Stimulated activated memory B cell treated with anti-CD40 and anti-IgM and Interleukin-4, amounts not matched to agents 10 μg/mL and 1 μg/mL and 100 μg/mL, for 72 hours (primary cell): ENCODE data around the gene SYNE2.
"Not testable (repeated sequence)": the region's sequence is repeated elsewhere in the genome, so short reads cannot be mapped to it uniquely, and the experiment has no call there.

Source experiments
- ATAC-seq: fragments of 150-1000 bp; cut with Tn5 transposase; 2 replicates; pipeline ENCODE4 v1.10.0; 2021
- H3K27ac Mint-ChIP-seq: one replicate; pipeline ENCODE4 v1.8.0; 2022; ENCODE audit warnings: mild to moderate bottlenecking, mixed read lengths
- H3K27me3 Mint-ChIP-seq: one replicate; pipeline ENCODE4 v1.8.0; 2022; ENCODE audit warnings: mixed read lengths
- H3K36me3 Mint-ChIP-seq: one replicate; pipeline ENCODE4 v1.8.0; 2022; ENCODE audit warnings: mixed read lengths
- H3K4me1 Mint-ChIP-seq: one replicate; pipeline ENCODE4 v1.8.0; 2022; ENCODE audit warnings: mixed read lengths
- H3K4me3 Mint-ChIP-seq: one replicate; pipeline ENCODE4 v1.8.0; 2022; ENCODE audit warnings: mild to moderate bottlenecking, moderate library complexity, mixed read lengths
- H3K9me3 Mint-ChIP-seq: one replicate; pipeline ENCODE4 v1.8.0; 2022; ENCODE audit warnings: mixed read lengths

The SYNE2 gene

GRCh38 chr14:64038841-64039542 is 186.2 kb downstream of the SYNE2 start:
- peaks cover 6% of the 10 kb centered on the region for H3K9me3 Mint-ChIP-seq
- H3K27ac Mint-ChIP-seq: peak overlapping the region; percentile 41
- ATAC-seq: no peak
- no peaks in the 10 kb centered on the region for H3K4me1 Mint-ChIP-seq
- H3K36me3 Mint-ChIP-seq: peaks cover 8% of the 10 kb centered on the region
- H3K27me3 Mint-ChIP-seq: no peaks in the 10 kb centered on the region
- no peak overlapping the region for H3K4me3 Mint-ChIP-seq

- ATAC-seq: no peak
- Mint-ChIP-seq H3K9me3 (peaks cover 6% of the 10 kb centered on the region), H3K27me3 (no peaks in the 10 kb centered on the region), H3K27ac (no peak overlapping the region), H3K36me3 (peaks cover 13% of the 10 kb centered on the region), H3K4me3 (no peak overlapping the region), H3K4me1 (no peaks in the 10 kb centered on the region)
These were observed 187.2 kb downstream of the SYNE2 start for GRCh38 chr14:64040044-64040443.

- not testable (repeated sequence) for H3K4me1 Mint-ChIP-seq, H3K9me3 Mint-ChIP-seq, H3K27me3 Mint-ChIP-seq, H3K27ac Mint-ChIP-seq, H3K4me3 Mint-ChIP-seq, ATAC-seq
- H3K36me3 Mint-ChIP-seq: peaks cover 13% of the 10 kb centered on the region
These were observed 190.5 kb downstream of the SYNE2 start for GRCh38 chr14:64043296-64043695.

GRCh38 chr14:64045091-64045490 is 192.3 kb downstream of the SYNE2 start:
- Mint-ChIP-seq H3K27ac (no peak overlapping the region), H3K36me3 (peaks cover 13% of the 10 kb centered on the region)

GRCh38 chr14:64049616-64050381 is 197.0 kb downstream of the SYNE2 start:
- no peak for ATAC-seq

More at GRCh38 chr14:64045091-64045490, 192.3 kb downstream of the SYNE2 start:
- Mint-ChIP-seq H3K9me3 (peaks cover 6% of the 10 kb centered on the region), H3K4me3 (no peak overlapping the region), H3K27me3 (no peaks in the 10 kb centered on the region), H3K4me1 (no peaks in the 10 kb centered on the region)
- no peak for ATAC-seq

GRCh38 chr14:64053694-64054669 is 201.2 kb downstream of the SYNE2 start:
- Mint-ChIP-seq H3K9me3 (no peaks in the 10 kb centered on the region), H3K36me3 (peaks cover 16% of the 10 kb centered on the region), H3K27me3 (no peaks in the 10 kb centered on the region), H3K27ac (no peak overlapping the region), H3K4me3 (no peak overlapping the region), H3K4me1 (no peaks in the 10 kb centered on the region)
- ATAC-seq: no peak

More at GRCh38 chr14:64049616-64050381, 197.0 kb downstream of the SYNE2 start:
- Mint-ChIP-seq H3K36me3 (peaks cover 12% of the 10 kb centered on the region), H3K27ac (no peak overlapping the region), H3K9me3 (no peaks in the 10 kb centered on the region), H3K4me1 (no peaks in the 10 kb centered on the region), H3K27me3 (no peaks in the 10 kb centered on the region), H3K4me3 (no peak overlapping the region)

GRCh38 chr14:64059454-64060198 is 206.8 kb downstream of the SYNE2 start:
- ATAC-seq: no peak
- H3K36me3 Mint-ChIP-seq: peaks cover 9% of the 10 kb centered on the region
- H3K4me3 Mint-ChIP-seq: no peak overlapping the region
- H3K9me3 Mint-ChIP-seq: no peaks in the 10 kb centered on the region
- no peak overlapping the region for H3K27ac Mint-ChIP-seq
- no peaks in the 10 kb centered on the region for H3K27me3 Mint-ChIP-seq
- no peaks in the 10 kb centered on the region for H3K4me1 Mint-ChIP-seq

GRCh38 chr14:64060199-64060545 is 207.4 kb downstream of the SYNE2 start:
- H3K4me1 Mint-ChIP-seq: no peaks in the 10 kb centered on the region
- H3K27ac Mint-ChIP-seq: no peak overlapping the region
- H3K27me3 Mint-ChIP-seq: no peaks in the 10 kb centered on the region
- H3K36me3 Mint-ChIP-seq: peaks cover 9% of the 10 kb centered on the region
- no peak overlapping the region for H3K4me3 Mint-ChIP-seq
- ATAC-seq: no peak
- H3K9me3 Mint-ChIP-seq: no peaks in the 10 kb centered on the region

GRCh38 chr14:64060648-64061096 is 207.9 kb downstream of the SYNE2 start:
- ATAC-seq: no peak
- no peaks in the 10 kb centered on the region for H3K4me1 Mint-ChIP-seq
- H3K9me3 Mint-ChIP-seq: no peaks in the 10 kb centered on the region
- H3K27ac Mint-ChIP-seq: no peak overlapping the region
- H3K27me3 Mint-ChIP-seq: no peaks in the 10 kb centered on the region
- peaks cover 9% of the 10 kb centered on the region for H3K36me3 Mint-ChIP-seq
- no peak overlapping the region for H3K4me3 Mint-ChIP-seq

GRCh38 chr14:64061115-64061514 is 208.3 kb downstream of the SYNE2 start:
- no peak overlapping the region for H3K4me3 Mint-ChIP-seq
- no peak for ATAC-seq
- H3K27me3 Mint-ChIP-seq: no peaks in the 10 kb centered on the region
- H3K36me3 Mint-ChIP-seq: peaks cover 9% of the 10 kb centered on the region
- no peak overlapping the region for H3K27ac Mint-ChIP-seq
- H3K4me1 Mint-ChIP-seq: no peaks in the 10 kb centered on the region
- H3K9me3 Mint-ChIP-seq: no peaks in the 10 kb centered on the region

GRCh38 chr14:64061706-64062105 is 208.9 kb downstream of the SYNE2 start:
- no peaks in the 10 kb centered on the region for H3K27me3 Mint-ChIP-seq
- H3K36me3 Mint-ChIP-seq: peaks cover 5% of the 10 kb centered on the region
- no peak overlapping the region for H3K27ac Mint-ChIP-seq
- no peak for ATAC-seq
- H3K4me1 Mint-ChIP-seq: no peaks in the 10 kb centered on the region
- no peak overlapping the region for H3K4me3 Mint-ChIP-seq
- no peaks in the 10 kb centered on the region for H3K9me3 Mint-ChIP-seq

GRCh38 chr14:64062381-64063115 is 209.7 kb downstream of the SYNE2 start:
- H3K4me3 Mint-ChIP-seq: no peak overlapping the region
- peaks cover 4% of the 10 kb centered on the region for H3K36me3 Mint-ChIP-seq
- no peak for ATAC-seq
- H3K4me1 Mint-ChIP-seq: no peaks in the 10 kb centered on the region
- H3K27me3 Mint-ChIP-seq: no peaks in the 10 kb centered on the region
- no peaks in the 10 kb centered on the region for H3K9me3 Mint-ChIP-seq
- no peak overlapping the region for H3K27ac Mint-ChIP-seq

GRCh38 chr14:64064447-64064846 is 211.6 kb downstream of the SYNE2 start:
- Mint-ChIP-seq H3K27ac (no peak overlapping the region), H3K9me3 (no peaks in the 10 kb centered on the region), H3K36me3 (peaks cover 4% of the 10 kb centered on the region), H3K27me3 (no peaks in the 10 kb centered on the region), H3K4me1 (no peaks in the 10 kb centered on the region), H3K4me3 (no peak overlapping the region)
- ATAC-seq: no peak
